ENCODE measurements around the gene GPC1.

GPC1 gene

DNA sequence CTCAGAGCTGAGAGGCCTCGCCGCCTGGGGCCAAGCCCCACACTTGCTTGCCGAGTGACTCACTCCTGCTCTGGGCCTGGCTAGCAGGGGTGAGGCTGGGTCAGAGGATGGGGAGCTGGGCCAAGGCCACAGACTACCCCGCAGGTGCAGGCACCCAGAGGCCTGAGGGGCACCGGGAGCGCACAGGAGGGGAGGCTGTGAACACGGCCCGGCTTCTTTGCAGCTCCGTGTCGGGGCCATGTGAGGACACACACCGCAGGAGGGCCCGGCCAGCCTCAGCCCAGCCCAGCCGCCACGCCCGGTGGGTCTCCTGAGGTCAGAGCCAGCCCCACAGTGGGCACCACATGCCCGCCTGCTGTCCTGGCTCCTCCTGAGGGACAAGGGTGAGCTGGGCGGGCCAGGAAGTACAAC, 8.4 kb downstream of the GPC1 start:
- no peak for DNase-seq (ENCODE audit: low read depth)
- H3K4me3 ChIP-seq (ENCODE audit: control insufficient read depth, low read depth, low read length), result no peak overlapping the region
- TF ChIP-seq, protein P1, sequence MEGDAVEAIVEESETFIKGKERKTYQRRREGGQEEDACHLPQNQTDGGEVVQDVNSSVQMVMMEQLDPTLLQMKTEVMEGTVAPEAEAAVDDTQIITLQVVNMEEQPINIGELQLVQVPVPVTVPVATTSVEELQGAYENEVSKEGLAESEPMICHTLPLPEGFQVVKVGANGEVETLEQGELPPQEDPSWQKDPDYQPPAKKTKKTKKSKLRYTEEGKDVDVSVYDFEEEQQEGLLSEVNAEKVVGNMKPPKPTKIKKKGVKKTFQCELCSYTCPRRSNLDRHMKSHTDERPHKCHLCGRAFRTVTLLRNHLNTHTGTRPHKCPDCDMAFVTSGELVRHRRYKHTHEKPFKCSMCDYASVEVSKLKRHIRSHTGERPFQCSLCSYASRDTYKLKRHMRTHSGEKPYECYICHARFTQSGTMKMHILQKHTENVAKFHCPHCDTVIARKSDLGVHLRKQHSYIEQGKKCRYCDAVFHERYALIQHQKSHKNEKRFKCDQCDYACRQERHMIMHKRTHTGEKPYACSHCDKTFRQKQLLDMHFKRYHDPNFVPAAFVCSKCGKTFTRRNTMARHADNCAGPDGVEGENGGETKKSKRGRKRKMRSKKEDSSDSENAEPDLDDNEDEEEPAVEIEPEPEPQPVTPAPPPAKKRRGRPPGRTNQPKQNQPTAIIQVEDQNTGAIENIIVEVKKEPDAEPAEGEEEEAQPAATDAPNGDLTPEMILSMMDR (IDR thresholded peaks at IDR 0.05; ENCODE audit: control insufficient read depth, insufficient read depth, low read depth, low read length, missing control alignments), result no peak

DNA sequence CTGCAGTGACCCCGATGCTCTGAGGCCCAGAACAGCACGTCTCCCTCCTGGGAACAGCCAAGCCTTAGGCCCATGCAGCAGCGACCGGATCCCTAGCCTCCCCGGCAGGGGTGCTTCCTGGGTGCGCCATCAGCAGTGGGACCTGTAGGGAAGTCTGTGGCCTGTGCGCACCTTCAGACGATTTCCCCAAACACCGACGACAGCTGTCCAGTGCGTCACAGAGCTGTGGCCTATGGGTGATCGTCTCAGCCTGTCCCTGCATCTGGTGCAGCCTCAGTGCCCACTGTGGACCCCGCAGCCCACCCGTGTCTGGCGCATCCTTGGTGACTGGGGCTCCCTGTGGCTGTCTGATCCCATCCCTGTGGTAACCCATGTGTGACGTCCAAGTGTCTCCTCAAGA, 9.0 kb downstream of the GPC1 start:
- H3K4me3 ChIP-seq (ENCODE audit: control insufficient read depth, low read depth, low read length), result no peak overlapping the region
- no peak for DNase-seq (ENCODE audit: low read depth)
- TF ChIP-seq, protein P1 (IDR thresholded peaks at IDR 0.05; ENCODE audit: control insufficient read depth, insufficient read depth, low read depth, low read length, missing control alignments), result no peak

DNA sequence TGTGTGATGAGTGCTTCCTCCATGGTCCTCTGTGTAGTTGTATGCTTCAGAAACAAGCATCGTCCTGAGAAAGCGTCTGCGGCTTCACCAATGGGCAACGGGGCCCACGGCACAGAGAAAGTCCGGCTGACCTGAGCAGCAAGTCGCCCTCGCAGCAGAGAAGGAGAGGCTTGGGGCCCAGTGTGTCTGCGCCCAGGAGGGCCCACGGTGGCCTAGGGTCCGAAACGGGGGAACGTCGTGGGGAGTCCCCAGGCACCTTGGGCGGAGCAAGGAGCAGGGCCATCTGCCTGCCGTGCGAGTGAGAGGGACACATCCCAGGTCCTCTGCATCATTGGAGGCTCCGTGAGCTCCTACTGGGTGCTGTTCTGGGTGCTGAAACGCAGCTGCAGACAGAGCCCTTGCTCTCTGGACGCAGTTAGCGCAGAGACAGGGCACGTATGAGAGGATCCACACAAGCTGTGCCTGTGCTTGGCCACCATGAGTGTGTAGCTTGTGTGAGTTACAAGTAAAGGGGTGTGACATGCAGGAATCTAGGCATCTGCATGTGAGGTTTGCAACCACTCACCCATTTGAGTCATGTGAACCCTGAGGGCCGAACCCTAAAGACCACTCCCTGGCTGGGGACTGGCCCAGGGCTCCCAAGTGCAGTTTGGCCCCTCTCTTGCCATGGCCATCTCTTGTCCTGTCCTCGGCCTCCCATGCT, 10.6 kb downstream of the GPC1 start:
- DNase-seq (ENCODE audit: low read depth), result no peak
- TF ChIP-seq, protein P1 (IDR thresholded peaks at IDR 0.05; ENCODE audit: control insufficient read depth, insufficient read depth, low read depth, low read length, missing control alignments), result no peak
- no peak overlapping the region for H3K4me3 ChIP-seq (ENCODE audit: control insufficient read depth, low read depth, low read length)

DNA sequence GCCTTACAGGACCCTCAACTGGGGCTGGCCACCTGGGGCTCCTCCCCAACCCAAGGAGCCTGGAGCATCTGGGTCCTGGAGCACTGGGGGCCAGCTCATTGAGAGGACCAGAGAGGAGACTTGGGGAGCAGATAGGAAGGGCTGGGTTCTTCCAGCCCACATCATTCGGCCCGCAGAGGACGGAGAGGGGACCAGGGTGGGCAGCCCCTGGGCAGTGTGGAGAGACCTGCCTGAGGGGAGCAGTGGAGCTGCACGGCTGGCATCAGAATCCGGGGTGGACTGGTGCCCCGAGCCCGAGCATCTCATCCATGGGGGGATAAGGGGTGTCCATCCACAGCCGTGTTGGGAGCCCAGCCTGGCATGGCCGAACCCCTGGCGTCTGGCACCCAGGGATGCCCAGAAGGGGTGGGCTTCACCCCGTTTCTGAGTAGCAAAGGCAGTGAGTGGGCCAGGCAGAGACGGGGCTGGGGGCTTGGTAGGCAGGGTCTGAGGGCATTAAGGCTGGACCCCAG, 11.3 kb downstream of the GPC1 start:
- TF ChIP-seq, protein P1 (IDR thresholded peaks at IDR 0.05; ENCODE audit: control insufficient read depth, insufficient read depth, low read depth, low read length, missing control alignments), result no peak
- no peak for DNase-seq (ENCODE audit: low read depth)
- no peak overlapping the region for H3K4me3 ChIP-seq (ENCODE audit: control insufficient read depth, low read depth, low read length)

DNA sequence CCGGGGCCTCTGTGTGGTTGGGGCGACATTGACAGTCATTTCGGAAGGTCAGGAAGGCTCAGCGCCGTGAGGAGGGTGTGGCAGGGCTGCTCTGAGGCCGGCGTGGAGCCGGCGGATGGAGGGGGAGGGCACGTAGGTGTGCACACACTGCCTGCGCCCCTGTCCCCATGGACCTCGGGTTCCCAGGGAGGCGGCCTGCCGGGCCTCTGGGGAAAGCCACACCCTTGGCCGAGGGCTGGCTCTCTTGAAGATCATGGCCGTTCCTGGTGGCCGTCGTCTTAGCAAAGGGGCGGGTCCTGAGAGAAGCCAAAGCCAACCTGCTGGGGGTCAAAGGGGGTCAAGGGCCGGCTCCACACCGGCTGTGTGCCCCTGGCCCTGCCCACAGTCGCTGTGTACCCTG, 11.9 kb downstream of the GPC1 start:
- DNase-seq (ENCODE audit: low read depth), result no peak
- TF ChIP-seq, protein P1 (IDR thresholded peaks at IDR 0.05; ENCODE audit: control insufficient read depth, insufficient read depth, low read depth, low read length, missing control alignments), result no peak
- no peak overlapping the region for H3K4me3 ChIP-seq (ENCODE audit: control insufficient read depth, low read depth, low read length)

DNA sequence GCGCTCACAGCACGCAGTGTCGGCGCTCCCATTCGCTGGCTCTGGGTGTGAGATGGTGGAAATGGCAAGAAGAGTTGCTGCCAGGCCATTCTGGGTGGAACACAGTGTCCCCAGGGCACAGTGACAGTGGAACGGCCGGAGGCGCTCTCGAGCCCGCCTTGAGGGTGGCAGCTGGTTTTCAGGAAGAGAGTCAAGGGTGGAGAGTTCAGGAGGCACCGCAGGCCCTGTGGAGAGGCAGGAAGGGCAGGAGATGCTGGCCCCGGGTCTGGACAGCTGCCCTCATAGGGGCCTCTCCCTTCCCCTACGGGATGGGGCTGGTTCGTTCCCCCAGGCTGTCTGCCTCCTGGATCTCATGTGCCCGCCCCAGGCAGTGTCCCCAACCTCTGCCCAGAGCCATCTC, 12.5 kb downstream of the GPC1 start:
- TF ChIP-seq, protein P1 (IDR thresholded peaks at IDR 0.05; ENCODE audit: control insufficient read depth, insufficient read depth, low read depth, low read length, missing control alignments), result no peak
- no peak overlapping the region for H3K4me3 ChIP-seq (ENCODE audit: control insufficient read depth, low read depth, low read length)
- no peak for DNase-seq (ENCODE audit: low read depth)
